GM18867 (cell line): Measurements from ENCODE around the gene SIGLEC8.

ENCODE experiments used
- ATAC-seq: cut with Tn5 transposase; IDR thresholded peaks from one replicate; pipeline ENCODE4 v1.9.1; 2021; ENCODE audit warnings: mild to moderate bottlenecking, moderate library complexity; ENCODE audit not compliant: unreplicated experiment

The SIGLEC8 gene

DNA sequence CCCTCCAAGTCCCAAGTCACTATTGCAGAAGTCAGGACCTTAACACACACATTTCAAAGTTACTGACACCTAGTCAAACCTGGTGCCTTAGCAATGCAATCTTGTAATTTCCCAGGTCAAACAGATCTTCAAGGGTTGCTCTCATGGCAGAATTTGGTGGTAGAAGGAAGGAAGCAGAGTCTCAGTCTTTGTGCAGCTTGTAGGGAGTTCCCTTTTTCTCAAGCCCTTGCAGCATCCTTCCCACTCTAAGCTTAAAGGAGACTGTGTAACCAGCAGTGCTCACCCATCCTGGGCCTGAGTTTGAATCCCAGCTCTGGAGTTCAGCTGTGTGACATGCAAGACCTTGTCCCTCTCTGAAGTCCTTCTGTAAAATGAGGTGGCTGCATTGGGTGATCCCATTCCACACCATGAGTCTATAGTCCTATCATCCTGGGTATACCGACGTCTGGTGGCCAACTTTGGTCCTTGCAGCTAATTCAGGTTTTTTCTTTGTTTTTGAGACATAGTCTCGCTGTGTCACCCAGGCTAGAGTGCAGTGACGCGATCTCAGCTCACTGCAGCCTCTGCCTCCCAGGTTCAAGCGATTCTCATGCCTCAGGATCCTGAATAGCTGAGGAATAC, 50.6 kb downstream of the SIGLEC8 start:
- ATAC-seq, result no peak

DNA sequence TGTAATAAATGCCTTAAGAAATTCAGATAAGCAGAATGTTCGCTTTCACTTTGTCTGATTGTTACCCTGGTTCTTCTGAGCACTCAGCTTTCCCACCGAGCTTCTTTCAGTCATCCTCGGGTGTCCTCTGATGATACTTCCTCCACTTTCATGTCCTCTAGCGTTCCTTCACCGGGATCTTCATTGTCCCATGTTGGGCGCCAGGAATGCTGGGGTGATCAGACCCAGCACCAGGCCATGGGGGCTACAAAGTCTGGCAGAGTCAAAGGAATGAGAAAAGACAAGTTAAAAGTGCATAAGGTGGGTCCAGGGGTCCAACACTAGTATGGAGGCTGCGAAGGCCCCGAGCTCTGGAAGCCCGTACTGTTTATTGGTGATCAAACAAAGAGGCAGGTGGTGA, 56.1 kb downstream of the SIGLEC8 start:
- ATAC-seq, result no peak
